CD4-positive, alpha-beta memory T cell (primary cell): ENCODE data around the gene CNPY4. TPM values are rescaled to one million over a fixed set of nuclear protein-coding genes. Genes with fewer than 3 reads are reported as not detected.
A peak's percentile ranks its signal among the peaks of the same experiment; 100 is the strongest.

Source experiments
- CTCF ChIA-PET: fragments of 350-600 bp; sonication (Branson Sonifier 250); formaldehyde crosslinking; loops from one replicate; lab custom pipeline; 2021; ENCODE audit warnings: inconsistent platforms; ENCODE audit not compliant: partially characterized antibody; lab: Charles Lee
- POLR2A ChIA-PET: fragments of 350-600 bp; sonication (Branson Sonifier 250); formaldehyde crosslinking; loops from one replicate; lab custom pipeline; 2021; ENCODE audit not compliant: partially characterized antibody; lab: Charles Lee
- DNase-seq, 5 donors: peaks; one replicate each; pipeline versions ENCODE4 v3.0.0 to v3.0.0-alpha.2; 2020 to 2022; ENCODE audit warnings: mixed read lengths in 1 of 5
- H3K27ac ChIP-seq: one replicate; pipeline ENCODE4 v1.7.0; 2013; ENCODE audit warnings: low read depth, low read length
- H3K27me3 ChIP-seq: 2 replicates; pipeline ENCODE4 v1.7.0; 2013; ENCODE audit warnings: mild to moderate bottlenecking, low read length, moderate library complexity; ENCODE audit not compliant: insufficient read depth
- H3K36me3 ChIP-seq: 2 replicates; pipeline ENCODE4 v1.7.0; 2013; ENCODE audit warnings: mild to moderate bottlenecking, low read length, moderate library complexity; ENCODE audit not compliant: insufficient read depth
- H3K4me1 ChIP-seq: 2 replicates; pipeline ENCODE4 v1.7.0; 2013; ENCODE audit warnings: mild to moderate bottlenecking, low read length, moderate library complexity; ENCODE audit not compliant: insufficient read depth
- H3K4me3 ChIP-seq, 2 donors: one replicate each; pipeline ENCODE4 v1.7.0; 2013; ENCODE audit warnings: low read length in 2 of 2, mild to moderate bottlenecking in 1 of 2
- H3K9me3 ChIP-seq, 2 donors: one replicate each; pipeline ENCODE4 v1.7.0; 2013; ENCODE audit warnings: low read length in 2 of 2, control low read depth in 1 of 2; ENCODE audit not compliant: control insufficient read depth in 1 of 2
- H3K27ac Mint-ChIP-seq, 7 donors: one replicate each; pipeline ENCODE4 v1.8.0; 2020 to 2021; ENCODE audit warnings: mixed read lengths in 7 of 7, mild to moderate bottlenecking in 6 of 7, inconsistent platforms in 3 of 7, moderate library complexity in 3 of 7
- H3K27me3 Mint-ChIP-seq, 2 donors: one replicate each; pipeline ENCODE4 v1.8.0; 2020 to 2021; ENCODE audit warnings: mixed read lengths in 2 of 2
- H3K36me3 Mint-ChIP-seq, 2 donors: one replicate each; pipeline ENCODE4 v1.8.0; 2020 to 2021; ENCODE audit warnings: mixed read lengths in 2 of 2, inconsistent platforms in 1 of 2, mild to moderate bottlenecking in 1 of 2
- H3K4me1 Mint-ChIP-seq, 4 donors: one replicate each; pipeline ENCODE4 v1.8.0; 2020 to 2021; ENCODE audit warnings: mixed read lengths in 4 of 4, mild to moderate bottlenecking in 1 of 4
- H3K4me3 Mint-ChIP-seq, 8 donors: one replicate each; pipeline ENCODE4 v1.8.0; 2020 to 2021; ENCODE audit warnings: mixed read lengths in 8 of 8, mild to moderate bottlenecking in 7 of 8, moderate library complexity in 6 of 8, inconsistent platforms in 3 of 8
- H3K9me3 Mint-ChIP-seq, 8 donors: one replicate each; pipeline ENCODE4 v1.8.0; 2020 to 2021; ENCODE audit warnings: mixed read lengths in 8 of 8, mild to moderate bottlenecking in 5 of 8, inconsistent platforms in 3 of 8, moderate library complexity in 1 of 8
- intact Hi-C: fragments of 100-400 bp; cut with micrococcal nuclease; formaldehyde crosslinking; loops from one replicate; pipeline ENCODE4 v1.15.1; 2023
- polyA plus RNA-seq, 2 donors: library from polyadenylated mRNA; unstranded; fragments of 300-500 nt; fragmentation: Illumina TruSeq; gene quantifications; one replicate each; pipeline ENCODE4 v1.2.3, GENCODE V29; 2021
- total RNA-seq, 2 experiments: library from RNA; stranded (reverse); gene quantifications; one replicate each; pipeline ENCODE4 v1.2.3, GENCODE V29; 2021

Gene CNPY4
- total and polyA plus RNA-seq, 4 experiments from 2014 or later = 14.8 to 69.8 (median 46.9) TPM

- H3K9me3 ChIP-seq = no peaks in the 10 kb centered on the region
- peaks cover 54% of the 10 kb centered on the region for H3K4me1 ChIP-seq
- peak overlapping the region; percentile 80 for H3K27ac ChIP-seq
- intact Hi-C loops = no loop called here
- no peaks in the 10 kb centered on the region for H3K27me3 Mint-ChIP-seq
- ChIA-PET CTCF (interaction anchor here (1.0 to 2.2 kb wide), 2 partner anchors 9 to 23 kb away, joined by 3 to 8 read pairs; partner anchors contain the start of gene LAMTOR4), POLR2A (interaction anchor here (0.7 to 6.4 kb wide), 10 partner anchors 9 to 272 kb away, joined by 3 to 73 read pairs (median 10); partner anchors contain the start of genes GAL3ST4, GPC2, LAMTOR4 and MEPCE)
- H3K27me3 ChIP-seq = no peaks in the 10 kb centered on the region
- H3K36me3 ChIP-seq = peaks cover 32% of the 10 kb centered on the region
- H3K4me1 Mint-ChIP-seq = peaks cover 23 to 74% (median 44%) of the 10 kb centered on the region in 4 donors
- DNase-seq = no peak
- peaks cover 11 to 45% of the 10 kb centered on the region in 2 donors for H3K36me3 Mint-ChIP-seq
- H3K4me3 ChIP-seq = peak overlapping the region in 1 of 2 donors; percentile 74
- peak overlapping the region; percentile 82 to 96 (median 91) for H3K27ac Mint-ChIP-seq
- H3K4me3 Mint-ChIP-seq = peak overlapping the region; percentile 65 to 90 (median 88)
- no peaks in the 10 kb centered on the region for H3K9me3 Mint-ChIP-seq
These were observed 37.6 kb downstream of the CNPY4 start for GRCh38 chr7:100157069-100157333.

GRCh38 chr7:100157334-100158228, 38.1 kb downstream of the CNPY4 start:
- ChIA-PET POLR2A (interaction anchor here (0.9 to 6.4 kb wide), 14 partner anchors 9 to 272 kb away, joined by 3 to 73 read pairs (median 8); partner anchors contain the start of genes AP4M1, GAL3ST4, GPC2 and LAMTOR4), CTCF (interaction anchor here (1.0 to 2.2 kb wide), 3 partner anchors 9 to 23 kb away, joined by 3 to 8 read pairs (median 3); partner anchors contain the start of gene LAMTOR4)
- H3K36me3 Mint-ChIP-seq = peaks cover 6 to 41% of the 10 kb centered on the region in 2 donors
- peak overlapping the region; percentile 86 to 96 (median 92) for H3K27ac Mint-ChIP-seq
- no peak for DNase-seq
- H3K9me3 Mint-ChIP-seq = no peaks in the 10 kb centered on the region
- Histone ChIP-seq H3K27ac (peak overlapping the region; percentile 80), H3K9me3 (no peaks in the 10 kb centered on the region), H3K4me1 (peaks cover 49% of the 10 kb centered on the region), H3K36me3 (peaks cover 30% of the 10 kb centered on the region), H3K27me3 (no peaks in the 10 kb centered on the region), H3K4me3 (peak overlapping the region; percentile 12 to 74)
- H3K27me3 Mint-ChIP-seq = no peaks in the 10 kb centered on the region
- intact Hi-C loops = loop anchor here (1.0 kb wide), 3 partner anchors 9 to 20 kb away; partner anchors contain the start of genes GAL3ST4, GPC2, LAMTOR4 and STAG3
- peak overlapping the region; percentile 80 to 90 (median 88) for H3K4me3 Mint-ChIP-seq
- peaks cover 19 to 74% (median 40%) of the 10 kb centered on the region in 4 donors for H3K4me1 Mint-ChIP-seq

DNA sequence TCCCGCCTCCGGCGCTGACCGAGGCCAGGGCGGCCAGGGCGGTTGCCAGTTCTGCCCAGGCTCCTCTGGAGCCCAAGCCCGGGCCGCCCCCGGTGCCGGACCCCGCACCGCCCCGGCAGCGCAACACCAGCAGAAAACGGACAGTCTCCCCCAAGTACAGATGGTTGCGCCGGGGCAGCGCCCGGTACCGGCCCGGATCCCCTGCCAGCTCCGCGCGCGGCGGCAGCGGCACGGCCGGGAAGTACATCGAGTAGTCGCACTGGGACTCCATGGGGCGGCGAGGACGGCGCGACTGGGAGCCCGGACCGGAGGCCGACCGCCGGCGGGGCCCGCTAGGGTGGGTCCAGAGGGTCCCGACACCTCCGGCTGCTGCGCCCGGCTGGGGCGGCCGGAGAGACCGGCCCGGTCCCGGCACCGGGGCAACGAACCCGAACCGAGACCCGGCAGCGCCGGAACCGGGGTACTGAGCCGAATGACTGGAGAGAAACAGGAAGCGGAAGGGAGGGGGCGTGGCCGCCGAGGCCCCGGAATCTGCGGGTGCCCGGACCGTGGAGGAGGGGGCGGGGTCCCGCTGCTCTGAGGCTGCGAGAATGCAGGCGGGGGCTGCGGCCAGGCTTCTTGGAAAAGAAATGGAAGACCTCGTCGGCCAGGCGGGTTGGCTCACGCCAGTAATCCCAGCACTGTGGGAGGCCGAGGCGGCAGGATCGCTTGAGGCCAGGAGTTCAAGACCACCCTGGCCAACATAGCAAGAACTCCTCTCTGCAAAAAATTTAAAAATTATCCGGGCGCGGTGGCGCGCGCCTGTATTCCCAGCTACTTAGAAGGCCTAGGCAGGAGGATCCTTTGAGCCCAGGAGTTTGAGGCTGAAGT, 39.0 kb downstream of the CNPY4 start, which contains the start of gene TRAPPC14:
Gene TRAPPC14 (minus strand): TSS at position 495 of the 870 bp plus-strand sequence. CDS start 224 bp downstream, at position 271.
- Mint-ChIP-seq H3K27me3 (no peaks in the 10 kb centered on the region), H3K36me3 (peaks cover 4 to 36% of the 10 kb centered on the region in 2 donors), H3K4me3 (peak within 1 kb of the TSS; percentile 86 to 90 (median 88)), H3K4me1 (peaks cover 25 to 79% (median 44%) of the 10 kb centered on the region in 4 donors), H3K9me3 (no peaks in the 10 kb centered on the region), H3K27ac (peak within 1 kb of the TSS; percentile 86 to 96 (median 92))
- Histone ChIP-seq H3K9me3 (no peaks in the 10 kb centered on the region), H3K27ac (peak within 1 kb of the TSS; percentile 80), H3K4me1 (peaks cover 49% of the 10 kb centered on the region), H3K4me3 (peak within 1 kb of the TSS; percentile 52 to 74), H3K36me3 (peaks cover 22% of the 10 kb centered on the region), H3K27me3 (no peaks in the 10 kb centered on the region)
- intact Hi-C loops = loop anchor here (1.0 kb wide), 3 partner anchors 10 to 19 kb away; partner anchors contain the start of genes GAL3ST4, GPC2, LAMTOR4 and STAG3
- ChIA-PET CTCF (interaction anchor here (0.7 to 2.2 kb wide), 5 partner anchors 10 to 59 kb away, joined by 3 to 8 read pairs (median 3); partner anchors contain the start of gene LAMTOR4), POLR2A (interaction anchor here (0.9 to 6.4 kb wide), 15 partner anchors 10 to 271 kb away, joined by 3 to 73 read pairs (median 7); partner anchors contain the start of genes AP4M1, GAL3ST4, GPC2 and LAMTOR4)
- peak; percentile 86 to 93 (median 87) for DNase-seq

DNA sequence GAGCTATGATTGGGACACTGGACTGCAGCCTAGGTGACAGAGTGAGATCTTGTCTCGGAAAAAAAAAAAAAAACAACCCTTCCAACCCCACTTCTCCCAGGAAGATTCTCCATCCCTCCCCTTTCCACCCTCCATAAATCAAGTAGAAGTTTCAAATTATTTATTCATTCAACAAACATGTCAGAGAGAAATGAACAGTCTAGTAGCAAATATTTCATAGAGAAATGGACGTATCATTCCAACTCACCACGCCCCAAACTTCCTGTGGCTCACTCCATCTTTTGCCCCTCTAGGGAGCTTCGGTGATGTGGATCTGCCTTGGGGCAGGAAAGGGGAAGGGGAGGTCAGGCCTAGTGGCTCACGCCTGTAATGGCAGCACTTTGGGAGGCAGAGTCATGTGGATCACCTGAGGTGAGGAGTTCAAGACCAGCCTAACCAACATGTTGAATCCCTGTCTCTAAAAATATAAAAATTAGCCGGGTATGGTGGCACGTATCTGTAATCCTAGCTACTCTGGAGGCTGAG, 39.7 kb downstream of the CNPY4 start:
- H3K4me1 Mint-ChIP-seq = peaks cover 31 to 79% (median 46%) of the 10 kb centered on the region in 4 donors
- no peaks in the 10 kb centered on the region for H3K9me3 ChIP-seq
- DNase-seq = no peak
- intact Hi-C loops = no loop called here
- peak overlapping the region; percentile 80 for H3K27ac ChIP-seq
- peak overlapping the region; percentile 83 to 93 (median 86) for H3K27ac Mint-ChIP-seq
- H3K9me3 Mint-ChIP-seq = no peaks in the 10 kb centered on the region
- peaks cover 4 to 29% of the 10 kb centered on the region in 2 donors for H3K36me3 Mint-ChIP-seq
- peak overlapping the region; percentile 52 to 74 for H3K4me3 ChIP-seq
- no peaks in the 10 kb centered on the region for H3K27me3 ChIP-seq
- ChIA-PET CTCF (interaction anchor here (0.7 to 2.3 kb wide), 4 partner anchors 11 to 59 kb away, joined by 3 to 8 read pairs (median 5); partner anchors contain the start of gene LAMTOR4), POLR2A (interaction anchor here (1.0 to 6.4 kb wide), 8 partner anchors 9 to 62 kb away, joined by 3 to 73 read pairs (median 14); partner anchors contain the start of genes GAL3ST4, GPC2, LAMTOR4 and PVRIG)
- H3K4me3 Mint-ChIP-seq = peak overlapping the region; percentile 79 to 86 (median 84)
- H3K27me3 Mint-ChIP-seq = no peaks in the 10 kb centered on the region
- peaks cover 51% of the 10 kb centered on the region for H3K4me1 ChIP-seq
- peaks cover 15% of the 10 kb centered on the region for H3K36me3 ChIP-seq

DNA sequence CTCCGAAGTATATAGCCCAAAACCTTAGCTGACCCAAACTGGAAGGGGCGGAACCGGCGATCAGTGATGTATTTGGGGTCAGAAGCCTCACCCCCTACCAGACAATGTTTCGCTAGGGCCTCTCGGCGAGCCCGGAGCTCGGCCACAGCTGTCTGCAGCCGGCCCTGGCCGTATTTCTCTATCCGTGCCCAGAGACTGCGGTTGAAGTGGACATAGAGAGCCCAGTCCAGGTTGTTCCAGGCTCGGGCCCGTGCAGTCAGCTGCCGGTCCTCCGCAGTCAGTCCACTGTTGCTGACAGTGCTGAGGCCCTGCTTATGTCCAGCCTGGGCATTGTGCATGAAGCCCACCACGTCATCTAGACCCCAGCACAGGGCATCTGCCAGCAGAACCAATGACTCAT, 40.6 kb downstream of the CNPY4 start:
- H3K4me3 Mint-ChIP-seq = peak overlapping the region in 6 of 8 donors; percentile 33 to 86 (median 62)
- POLR2A ChIA-PET = interaction anchor here (1.5 to 6.4 kb wide), 5 partner anchors 8 to 57 kb away, joined by 4 to 73 read pairs (median 30); partner anchors contain the start of genes GAL3ST4, GPC2, LAMTOR4 and STAG3
- no peaks in the 10 kb centered on the region for H3K9me3 ChIP-seq
- intact Hi-C loops = no loop called here
- peaks cover 54% of the 10 kb centered on the region for H3K4me1 ChIP-seq
- peak overlapping the region in 4 of 7 donors; percentile 23 to 84 (median 36) for H3K27ac Mint-ChIP-seq
- H3K27ac ChIP-seq = no peak overlapping the region
- peaks cover 13% of the 10 kb centered on the region for H3K36me3 ChIP-seq
- DNase-seq = no peak
- CTCF ChIA-PET = interaction anchor here (1.5 to 2.3 kb wide), 2 partner anchors 30 to 58 kb away, joined by 7 to 8 read pairs; no protein-coding TSS in a partner anchor
- no peak overlapping the region for H3K4me3 ChIP-seq
- no peaks in the 10 kb centered on the region for H3K27me3 Mint-ChIP-seq
- peaks cover 30 to 79% (median 47%) of the 10 kb centered on the region in 4 donors for H3K4me1 Mint-ChIP-seq
- no peaks in the 10 kb centered on the region for H3K27me3 ChIP-seq
- no peaks in the 10 kb centered on the region for H3K9me3 Mint-ChIP-seq
- H3K36me3 Mint-ChIP-seq = peaks cover 4 to 25% of the 10 kb centered on the region in 2 donors
